Vagina (tissue), 2 donors: ENCODE measurements around the gene MESP2. TPM values are rescaled to one million over a fixed set of nuclear protein-coding genes. Genes with fewer than 3 reads are reported as not detected.
A peak's percentile ranks its signal among the peaks of the same experiment; 100 is the strongest.

Experiments used
- DNase-seq, 2 donors: peaks; one replicate each; pipeline ENCODE4 v3.0.0-alpha.2; 2017; ENCODE audit errors: extremely low spot score in 2 of 2
- H3K27ac ChIP-seq: fragments of 200-600 bp; sonication (generic); one replicate; pipeline ENCODE4 v1.5.1; 2019
- H3K27me3 ChIP-seq: fragments of 200-600 bp; sonication (generic); one replicate; pipeline ENCODE4 v1.5.1; 2019
- H3K36me3 ChIP-seq, 2 donors: fragments of 200-600 bp; sonication (generic); one replicate each; pipeline ENCODE4 v1.5.1; 2017 to 2019
- H3K4me1 ChIP-seq: fragments of 200-600 bp; sonication (generic); one replicate; pipeline ENCODE4 v1.5.1; 2019
- H3K4me3 ChIP-seq, 2 donors: fragments of 200-600 bp; sonication (generic); 1 replicate in 1 of 2; 2 replicates in 1 of 2; pipeline ENCODE4 v1.5.1; 2016 to 2019
- H3K9me3 ChIP-seq: fragments of 200-600 bp; sonication (generic); one replicate; pipeline ENCODE4 v1.5.1; 2019
- POLR2A ChIP-seq, 2 donors: fragments of 450-650 bp; IDR thresholded peaks; one replicate each; pipeline ENCODE4 v1.6.1; 2017; ENCODE audit warnings: antibody characterized with exemption in 2 of 2, mild to moderate bottlenecking in 2 of 2, moderate library complexity in 2 of 2
- POLR2AphosphoS5 ChIP-seq, 2 donors: sonication (generic); formaldehyde crosslinking; IDR thresholded peaks; one replicate each; pipeline ENCODE4 v1.9.0; 2017; ENCODE audit warnings: antibody characterized with exemption in 2 of 2, mild to moderate bottlenecking in 2 of 2, low read depth in 1 of 2; ENCODE audit not compliant: insufficient read depth in 1 of 2
- intact Hi-C: fragments of 100-400 bp; cut with DNase I; formaldehyde crosslinking; loops from one replicate; pipeline ENCODE4 v1.15.1; 2023
- total RNA-seq: library from RNA; depleted of rRNA; stranded (reverse); fragments of >200 nt; gene quantifications from one replicate; pipeline ENCODE4 v1.2.3, GENCODE V29; 2016
- TF ChIP-seq, protein P1 (sequence below), 3 experiments: fragments of 450-650 bp in 2 of 3; fragments of 200-600 bp in 1 of 3; sonication (generic) in 1 of 3; IDR thresholded peaks; one replicate each; pipeline ENCODE4 v1.5.1; 2017 to 2019; ENCODE audit warnings: antibody characterized with exemption in 3 of 3, mild to moderate bottlenecking in 2 of 3, moderate library complexity in 2 of 3

MESP2 gene
- total RNA-seq, result not detected

DNA sequence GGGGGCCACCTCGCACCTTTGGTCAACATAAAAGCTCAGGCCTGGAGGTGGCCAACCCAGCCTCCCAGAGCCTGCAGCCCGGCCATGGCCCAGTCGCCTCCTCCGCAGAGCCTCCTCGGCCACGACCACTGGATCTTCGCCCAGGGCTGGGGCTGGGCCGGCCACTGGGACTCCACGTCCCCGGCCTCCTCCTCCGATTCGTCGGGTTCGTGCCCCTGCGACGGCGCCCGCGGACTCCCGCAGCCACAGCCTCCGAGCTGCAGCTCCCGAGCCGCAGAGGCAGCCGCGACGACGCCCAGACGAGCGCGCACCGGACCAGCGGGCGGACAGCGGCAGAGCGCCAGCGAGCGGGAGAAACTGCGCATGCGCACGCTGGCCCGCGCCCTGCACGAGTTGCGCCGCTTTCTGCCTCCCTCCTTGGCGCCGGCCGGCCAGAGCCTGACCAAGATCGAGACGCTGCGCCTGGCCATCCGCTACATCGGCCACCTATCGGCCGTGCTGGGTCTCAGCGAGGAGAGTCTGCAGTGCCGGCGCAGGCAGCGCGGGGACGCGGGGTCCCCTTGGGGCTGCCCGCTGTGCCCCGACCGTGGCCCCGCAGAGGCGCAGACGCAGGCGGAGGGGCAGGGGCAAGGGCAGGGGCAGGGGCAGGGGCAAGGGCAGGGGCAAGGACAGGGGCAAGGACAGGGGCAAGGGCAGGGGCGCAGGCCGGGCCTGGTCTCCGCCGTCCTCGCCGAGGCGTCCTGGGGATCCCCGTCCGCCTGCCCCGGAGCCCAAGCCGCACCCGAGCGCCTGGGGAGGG, at the start of gene MESP2:
TSS of gene MESP2 (plus strand) at position 59 of the 799 bp plus-strand sequence. CDS start at position 85, 26 bp downstream.
- H3K27ac ChIP-seq, result peak within 1 kb of the TSS; percentile 64
- peaks cover 20% of the 10 kb centered on the region for H3K4me1 ChIP-seq
- no peaks in the 10 kb centered on the region for H3K9me3 ChIP-seq
- H3K4me3 ChIP-seq, result peak within 1 kb of the TSS; percentile 32 to 36
- H3K36me3 ChIP-seq, result no peaks in the 10 kb centered on the region
- TF ChIP-seq, protein P1, sequence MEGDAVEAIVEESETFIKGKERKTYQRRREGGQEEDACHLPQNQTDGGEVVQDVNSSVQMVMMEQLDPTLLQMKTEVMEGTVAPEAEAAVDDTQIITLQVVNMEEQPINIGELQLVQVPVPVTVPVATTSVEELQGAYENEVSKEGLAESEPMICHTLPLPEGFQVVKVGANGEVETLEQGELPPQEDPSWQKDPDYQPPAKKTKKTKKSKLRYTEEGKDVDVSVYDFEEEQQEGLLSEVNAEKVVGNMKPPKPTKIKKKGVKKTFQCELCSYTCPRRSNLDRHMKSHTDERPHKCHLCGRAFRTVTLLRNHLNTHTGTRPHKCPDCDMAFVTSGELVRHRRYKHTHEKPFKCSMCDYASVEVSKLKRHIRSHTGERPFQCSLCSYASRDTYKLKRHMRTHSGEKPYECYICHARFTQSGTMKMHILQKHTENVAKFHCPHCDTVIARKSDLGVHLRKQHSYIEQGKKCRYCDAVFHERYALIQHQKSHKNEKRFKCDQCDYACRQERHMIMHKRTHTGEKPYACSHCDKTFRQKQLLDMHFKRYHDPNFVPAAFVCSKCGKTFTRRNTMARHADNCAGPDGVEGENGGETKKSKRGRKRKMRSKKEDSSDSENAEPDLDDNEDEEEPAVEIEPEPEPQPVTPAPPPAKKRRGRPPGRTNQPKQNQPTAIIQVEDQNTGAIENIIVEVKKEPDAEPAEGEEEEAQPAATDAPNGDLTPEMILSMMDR (IDR thresholded peaks at IDR 0.05), result peak in 2 of 3 experiments; percentile 26 to 52
- TF ChIP-seq POLR2AphosphoS5 (IDR thresholded peaks at IDR 0.05; ENCODE audit: insufficient read depth in 1 of 2, low read depth in 1 of 2) (peak in 1 of 2 donors; percentile 27), POLR2A (IDR thresholded peaks at IDR 0.05) (no peak)
- no peak for DNase-seq
- H3K27me3 ChIP-seq, result no peaks in the 10 kb centered on the region
- intact Hi-C loops, result no loop called here

DNA sequence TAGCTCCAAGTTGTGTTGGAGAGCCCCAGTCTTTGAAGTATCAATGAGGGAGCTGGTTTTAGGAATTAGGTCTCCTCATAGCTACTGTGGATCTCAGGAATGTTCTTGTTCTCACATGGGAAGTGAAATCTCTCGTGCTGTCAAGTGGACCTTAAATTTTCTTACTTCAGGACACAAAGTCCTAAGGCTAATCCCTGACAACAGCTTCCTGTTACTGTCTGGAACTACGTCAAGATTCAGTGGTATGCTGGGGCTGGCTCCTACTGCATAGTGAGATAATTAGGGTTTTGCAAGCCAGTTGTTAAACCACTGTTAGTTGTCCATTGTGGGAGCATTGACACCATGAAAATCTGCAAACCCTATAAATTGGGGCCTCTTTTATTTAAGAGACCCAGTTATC, 47.9 kb upstream of the MESP2 start:
- H3K4me3 ChIP-seq, result no peak overlapping the region
- no peaks in the 10 kb centered on the region for H3K9me3 ChIP-seq
- H3K36me3 ChIP-seq, result no peaks in the 10 kb centered on the region
- H3K27ac ChIP-seq, result no peak overlapping the region
- TF ChIP-seq POLR2A (IDR thresholded peaks at IDR 0.05), result no peak
- TF ChIP-seq, protein P1 (IDR thresholded peaks at IDR 0.05), result no peak
- TF ChIP-seq POLR2AphosphoS5 (IDR thresholded peaks at IDR 0.05; ENCODE audit: insufficient read depth in 1 of 2, low read depth in 1 of 2), result no peak
- no peaks in the 10 kb centered on the region for H3K4me1 ChIP-seq
- no peaks in the 10 kb centered on the region for H3K27me3 ChIP-seq
- intact Hi-C loops, result no loop called here
- DNase-seq, result no peak

- no peaks in the 10 kb centered on the region for H3K27me3 ChIP-seq
- H3K4me3 ChIP-seq, result no peak overlapping the region
- TF ChIP-seq, protein P1 (IDR thresholded peaks at IDR 0.05), result no peak
- H3K4me1 ChIP-seq, result no peaks in the 10 kb centered on the region
- no peak for DNase-seq
- H3K9me3 ChIP-seq, result no peaks in the 10 kb centered on the region
- intact Hi-C loops, result no loop called here
- no peak overlapping the region for H3K27ac ChIP-seq
- H3K36me3 ChIP-seq, result no peaks in the 10 kb centered on the region
These were observed 44.9 kb upstream of the MESP2 start for GRCh38 chr15:89731275-89731674.

GRCh38 chr15:89732451-89733172, 43.5 kb upstream of the MESP2 start:
- no peaks in the 10 kb centered on the region for H3K36me3 ChIP-seq
- no peaks in the 10 kb centered on the region for H3K9me3 ChIP-seq
- H3K27me3 ChIP-seq, result no peaks in the 10 kb centered on the region
- H3K4me3 ChIP-seq, result no peak overlapping the region
- DNase-seq, result no peak
- no peaks in the 10 kb centered on the region for H3K4me1 ChIP-seq
- TF ChIP-seq POLR2A (IDR thresholded peaks at IDR 0.05) (no peak), POLR2AphosphoS5 (IDR thresholded peaks at IDR 0.05; ENCODE audit: insufficient read depth in 1 of 2, low read depth in 1 of 2) (no peak)
- TF ChIP-seq, protein P1 (IDR thresholded peaks at IDR 0.05), result no peak
- intact Hi-C loops, result no loop called here
- H3K27ac ChIP-seq, result no peak overlapping the region

- Histone ChIP-seq H3K4me3 (no peak overlapping the region), H3K36me3 (no peaks in the 10 kb centered on the region), H3K27me3 (no peaks in the 10 kb centered on the region), H3K27ac (no peak overlapping the region), H3K9me3 (no peaks in the 10 kb centered on the region), H3K4me1 (no peaks in the 10 kb centered on the region)
- intact Hi-C loops, result no loop called here
- DNase-seq, result no peak
- TF ChIP-seq, protein P1 (IDR thresholded peaks at IDR 0.05), result no peak
- TF ChIP-seq POLR2AphosphoS5 (IDR thresholded peaks at IDR 0.05; ENCODE audit: insufficient read depth in 1 of 2, low read depth in 1 of 2), result no peak
- TF ChIP-seq POLR2A (IDR thresholded peaks at IDR 0.05), result no peak
These were observed 40.4 kb upstream of the MESP2 start for GRCh38 chr15:89735773-89736172.
